NT2/D1 (cell line): ENCODE results near the gene CYP2S1.

ENCODE experiments used
- YY1 ChIP-seq: IDR thresholded peaks from 2 replicates; pipeline ENCODE4 v1.6.1; 2011; ENCODE audit not compliant: insufficient read length, insufficient read depth
- ZNF274 ChIP-seq: IDR thresholded peaks from 2 replicates; pipeline ENCODE4 v1.6.1; 2011; ENCODE audit warnings: mild to moderate bottlenecking, low read depth, low read length

DNA sequence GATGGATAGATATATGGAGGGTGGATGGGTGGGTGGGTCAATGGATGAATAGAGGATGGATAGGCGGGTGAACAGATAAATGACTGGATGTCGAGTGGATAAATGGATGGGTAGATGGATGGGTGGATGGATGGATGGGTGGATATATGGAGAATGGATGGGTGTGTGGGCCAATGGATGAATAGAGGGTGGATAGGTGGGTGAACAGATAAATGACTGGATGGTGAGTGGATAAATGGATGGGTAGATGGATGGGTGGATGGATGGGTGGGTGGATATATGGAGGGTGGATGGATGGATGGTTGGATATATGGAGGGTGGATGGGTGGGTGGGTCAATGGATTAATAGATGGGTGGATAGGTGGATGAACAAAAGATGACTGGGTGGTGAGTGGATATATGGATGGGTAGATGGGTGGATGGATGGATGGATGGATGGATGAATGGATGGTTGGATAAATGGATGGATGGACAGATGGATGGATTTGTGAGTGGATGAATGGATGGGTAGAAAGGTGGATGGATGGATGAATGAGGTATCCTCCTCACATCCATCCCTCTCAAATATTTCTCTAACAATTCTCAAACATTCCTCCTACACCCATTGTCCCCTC is 47.0 kb downstream of the CYP2S1 start:
- TF ChIP-seq ZNF274: no peak
- no peak for TF ChIP-seq YY1
